SK-N-MC (cell line): ENCODE results near the gene LIN28B.

Experiments used
- EZH2 ChIP-seq: fragments of 200-600 bp; sonication (generic); IDR thresholded peaks from one replicate; pipeline ENCODE4 v1.6.1; 2017; ENCODE audit warnings: antibody characterized with exemption
- POLR2AphosphoS5 ChIP-seq: IDR thresholded peaks from 2 replicates; pipeline ENCODE4 v1.6.1; 2012; ENCODE audit warnings: mild to moderate bottlenecking, low read depth, low read length, borderline replicate concordance

GRCh38 chr6:105102186-105102585 is 145.3 kb downstream of the LIN28B start:
- TF ChIP-seq POLR2AphosphoS5, result no peak
- no peak for TF ChIP-seq EZH2
